IPS-15b (cell line): ENCODE data around the gene ECI2.
"Not testable (repeated sequence)": the region's sequence is repeated elsewhere in the genome, so short reads cannot be mapped to it uniquely, and the experiment has no call there.

Experiments used
- H3K27me3 ChIP-seq: one replicate; pipeline ENCODE4 v1.6.1; 2013; ENCODE audit warnings: low read length; ENCODE audit not compliant: control insufficient read depth, insufficient read depth
- H3K36me3 ChIP-seq: one replicate; pipeline ENCODE4 v1.6.1; 2013; ENCODE audit warnings: low read length; ENCODE audit not compliant: control insufficient read depth, insufficient read depth
- H3K4me1 ChIP-seq: one replicate; pipeline ENCODE4 v1.6.1; 2013; ENCODE audit warnings: mild to moderate bottlenecking, low read length; ENCODE audit not compliant: control insufficient read depth, insufficient read depth
- H3K4me3 ChIP-seq: one replicate; pipeline ENCODE4 v1.5.1; 2013; ENCODE audit warnings: low read depth, low read length
- H3K9ac ChIP-seq: one replicate; pipeline ENCODE4 v1.6.1; 2013; ENCODE audit warnings: low read depth, mild to moderate bottlenecking, low read length
- H3K9me3 ChIP-seq: one replicate; pipeline ENCODE4 v1.6.1; 2013; ENCODE audit warnings: mild to moderate bottlenecking, low read length; ENCODE audit not compliant: control insufficient read depth, insufficient read depth

The ECI2 gene

DNA sequence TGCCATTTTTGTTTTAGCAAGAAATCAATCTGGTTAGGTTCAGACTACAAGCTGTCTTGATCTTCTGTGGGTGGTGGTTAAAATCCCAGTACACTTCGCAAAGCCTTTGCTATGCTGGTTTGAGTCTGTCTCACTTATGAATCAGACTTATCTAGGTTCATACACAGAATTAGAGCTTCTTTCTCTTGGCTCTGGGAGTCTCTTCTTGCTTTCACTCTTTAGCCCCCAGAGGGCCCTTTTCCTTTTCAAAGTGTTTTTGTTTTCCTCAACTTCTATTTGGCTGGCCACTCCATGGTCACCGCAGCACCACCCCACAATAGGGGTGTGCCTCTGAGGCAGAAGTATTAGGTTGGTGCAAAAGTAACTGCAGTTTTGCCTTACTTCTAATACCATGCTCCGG is 21.3 kb downstream of the ECI2 start:
- Histone ChIP-seq H3K27me3 (no peaks in the 10 kb centered on the region), H3K4me3 (no peak overlapping the region), H3K9ac (no peak overlapping the region), H3K9me3 (no peaks in the 10 kb centered on the region), H3K36me3 (no peaks in the 10 kb centered on the region), H3K4me1 (no peaks in the 10 kb centered on the region)

DNA sequence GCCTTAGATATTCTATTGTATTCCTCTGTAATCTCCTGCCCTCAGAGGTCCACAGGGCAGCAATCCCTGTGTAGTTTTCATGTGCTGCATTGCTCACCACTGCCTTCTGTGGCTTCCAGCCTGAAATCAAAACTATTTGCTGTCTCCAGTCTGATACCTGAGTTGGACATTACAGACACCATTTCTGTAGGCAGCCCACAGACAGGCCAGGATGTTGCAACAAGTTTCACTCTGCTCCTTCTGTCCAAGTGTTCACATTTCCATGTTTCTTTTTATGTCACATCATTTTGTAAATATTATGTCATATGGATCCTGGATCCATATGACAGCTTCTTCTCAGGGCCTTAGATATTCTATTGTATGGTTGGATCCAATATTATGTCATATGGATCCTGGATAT is 21.7 kb downstream of the ECI2 start:
- no peaks in the 10 kb centered on the region for H3K36me3 ChIP-seq
- no peaks in the 10 kb centered on the region for H3K4me1 ChIP-seq
- H3K27me3 ChIP-seq, result no peaks in the 10 kb centered on the region
- no peaks in the 10 kb centered on the region for H3K9me3 ChIP-seq
- no peak overlapping the region for H3K9ac ChIP-seq
- no peak overlapping the region for H3K4me3 ChIP-seq

DNA sequence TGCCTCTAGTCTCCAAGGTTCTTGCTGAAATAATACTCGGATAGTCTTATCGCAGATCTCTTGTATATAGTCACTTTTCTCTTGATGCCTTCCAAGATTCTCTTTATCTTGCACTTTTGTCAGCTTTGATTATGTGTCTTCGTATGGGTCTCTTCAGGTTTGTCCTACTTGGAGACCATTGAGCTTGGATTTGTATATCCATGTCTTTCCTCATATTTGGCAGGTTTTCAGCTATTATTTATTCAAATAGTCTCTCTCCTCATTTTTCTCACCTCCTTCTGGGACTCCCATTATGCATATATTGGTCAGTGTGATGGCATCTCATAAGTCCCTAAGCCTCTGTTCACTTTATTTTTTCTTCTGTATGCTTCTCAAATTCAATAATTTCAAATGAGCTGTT is 23.0 kb downstream of the ECI2 start:
- H3K4me3 ChIP-seq, result no peak overlapping the region
- no peaks in the 10 kb centered on the region for H3K4me1 ChIP-seq
- H3K36me3 ChIP-seq, result no peaks in the 10 kb centered on the region
- H3K9ac ChIP-seq, result no peak overlapping the region
- no peaks in the 10 kb centered on the region for H3K27me3 ChIP-seq
- H3K9me3 ChIP-seq, result no peaks in the 10 kb centered on the region

DNA sequence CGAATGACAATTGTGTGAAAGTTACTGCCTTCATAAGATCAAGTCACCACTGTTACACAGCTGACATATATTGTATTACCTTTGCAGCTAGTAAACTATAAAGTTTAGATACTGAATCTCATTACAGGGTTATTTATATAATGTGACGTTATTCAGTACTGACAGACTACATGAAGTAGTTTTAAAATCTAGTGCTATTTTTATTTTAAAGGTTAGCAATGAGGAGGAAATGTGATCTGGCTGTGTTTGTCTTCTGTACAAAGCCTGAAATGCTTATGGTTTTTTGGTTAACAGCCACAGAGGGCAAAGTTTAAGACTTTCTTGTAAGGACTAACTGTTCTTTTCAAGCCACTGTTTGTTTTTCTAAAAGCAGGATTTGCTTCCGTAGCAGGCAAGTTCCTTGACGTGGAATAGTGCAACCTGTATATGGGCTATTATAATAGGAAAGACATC is 26.0 kb downstream of the ECI2 start:
- not testable (repeated sequence) for H3K4me1 ChIP-seq, H3K27me3 ChIP-seq, H3K36me3 ChIP-seq, H3K4me3 ChIP-seq, H3K9me3 ChIP-seq, H3K9ac ChIP-seq

DNA sequence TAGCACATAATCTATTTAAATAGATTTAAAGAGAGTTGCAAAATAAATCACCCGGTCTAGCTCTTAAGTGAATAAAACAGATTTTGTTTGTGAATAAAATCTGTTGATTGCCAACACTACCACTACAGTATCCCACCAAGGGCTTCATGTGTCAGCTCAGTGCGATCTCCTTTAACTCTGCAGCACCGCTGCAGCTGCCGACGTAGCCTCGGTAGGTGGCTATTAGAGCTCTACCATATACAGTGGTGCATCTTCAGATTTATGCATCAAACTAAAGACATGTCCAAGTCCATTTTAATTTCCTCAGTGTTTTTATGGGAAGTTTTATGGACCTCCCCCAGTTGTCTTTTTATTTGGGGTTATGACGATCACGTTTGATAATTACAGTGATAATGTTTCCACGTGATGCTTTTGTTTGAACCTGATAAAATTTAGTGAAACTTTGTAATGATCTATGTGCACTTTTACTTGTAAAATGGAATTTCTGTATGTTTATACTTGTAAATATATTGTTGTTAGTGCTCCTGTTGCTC is 26.7 kb downstream of the ECI2 start:
- H3K9ac ChIP-seq, result no peak overlapping the region
- no peaks in the 10 kb centered on the region for H3K9me3 ChIP-seq
- H3K27me3 ChIP-seq, result no peaks in the 10 kb centered on the region
- no peak overlapping the region for H3K4me3 ChIP-seq
- no peaks in the 10 kb centered on the region for H3K36me3 ChIP-seq
- H3K4me1 ChIP-seq, result no peaks in the 10 kb centered on the region

DNA sequence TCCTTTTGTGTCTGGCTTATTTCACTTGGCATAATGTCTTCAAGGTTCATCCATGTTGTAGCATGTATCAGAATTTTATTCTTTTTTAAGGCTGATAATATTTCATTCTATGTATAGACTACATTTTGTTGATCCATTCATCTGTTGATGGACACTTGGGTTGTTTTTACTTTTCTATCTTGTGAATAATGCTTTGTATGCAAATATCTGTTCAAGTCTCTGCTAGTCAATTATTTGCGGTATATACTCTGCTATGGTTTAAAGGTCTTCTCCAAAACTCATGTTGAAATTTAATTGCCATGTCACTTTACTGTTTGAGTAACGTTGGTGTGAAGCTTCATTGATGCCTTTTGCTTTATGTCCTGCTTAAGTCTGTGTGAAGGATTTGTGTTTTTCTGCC is 27.5 kb downstream of the ECI2 start:
- no peaks in the 10 kb centered on the region for H3K36me3 ChIP-seq
- H3K27me3 ChIP-seq, result no peaks in the 10 kb centered on the region
- no peak overlapping the region for H3K9ac ChIP-seq
- H3K9me3 ChIP-seq, result no peaks in the 10 kb centered on the region
- no peaks in the 10 kb centered on the region for H3K4me1 ChIP-seq
- H3K4me3 ChIP-seq, result no peak overlapping the region

DNA sequence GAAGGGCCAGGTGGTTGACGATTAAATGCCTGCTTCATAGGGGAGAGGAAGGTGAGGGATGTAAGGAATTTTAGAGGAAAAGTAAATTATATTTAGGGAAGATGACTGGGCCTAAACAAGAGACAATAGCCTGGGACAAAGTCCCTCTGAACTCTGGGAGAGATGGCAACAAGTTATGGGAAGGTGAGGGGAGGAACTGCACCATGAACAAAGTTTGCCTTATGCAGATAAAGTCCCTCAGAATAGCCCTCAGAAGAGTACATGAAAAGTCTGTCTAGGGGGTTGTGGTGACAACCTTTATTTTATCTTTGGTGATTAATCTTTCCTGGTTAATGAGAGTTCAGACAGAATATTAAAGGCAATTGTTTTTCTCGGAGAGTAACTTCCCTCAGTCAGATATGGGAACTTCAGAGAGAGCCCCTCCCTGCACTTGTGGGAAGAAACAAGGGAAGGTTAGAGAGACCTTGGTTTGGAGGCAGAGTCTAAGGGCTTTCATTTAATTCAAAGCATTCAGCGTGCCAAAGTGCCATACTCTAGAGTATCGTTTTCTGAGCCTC is 29.3 kb downstream of the ECI2 start:
- H3K4me1 ChIP-seq, result no peaks in the 10 kb centered on the region
- no peak overlapping the region for H3K4me3 ChIP-seq
- no peaks in the 10 kb centered on the region for H3K9me3 ChIP-seq
- no peak overlapping the region for H3K9ac ChIP-seq
- no peaks in the 10 kb centered on the region for H3K27me3 ChIP-seq
- H3K36me3 ChIP-seq, result no peaks in the 10 kb centered on the region

DNA sequence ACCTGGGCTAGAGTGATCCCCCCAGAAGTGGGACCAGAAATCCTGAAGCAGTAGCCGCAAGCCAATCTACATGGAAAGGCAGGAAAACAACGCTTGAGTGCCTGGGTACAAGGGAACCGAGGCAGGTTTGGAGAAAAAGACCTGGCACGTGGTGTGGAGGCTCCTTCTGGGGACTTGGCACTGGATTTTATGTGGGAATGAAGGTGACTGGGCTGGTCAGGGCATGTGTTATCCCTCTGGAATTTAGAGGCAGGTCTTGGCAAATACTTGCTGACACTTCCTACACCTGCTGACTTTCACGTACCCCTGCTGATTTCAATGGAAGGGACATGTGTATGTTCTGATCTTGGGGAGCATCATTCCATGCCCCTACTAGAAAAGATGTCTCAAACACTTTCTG is 31.4 kb downstream of the ECI2 start:
- no peak overlapping the region for H3K4me3 ChIP-seq
- no peaks in the 10 kb centered on the region for H3K4me1 ChIP-seq
- H3K9ac ChIP-seq, result no peak overlapping the region
- H3K36me3 ChIP-seq, result no peaks in the 10 kb centered on the region
- no peaks in the 10 kb centered on the region for H3K9me3 ChIP-seq
- H3K27me3 ChIP-seq, result no peaks in the 10 kb centered on the region

DNA sequence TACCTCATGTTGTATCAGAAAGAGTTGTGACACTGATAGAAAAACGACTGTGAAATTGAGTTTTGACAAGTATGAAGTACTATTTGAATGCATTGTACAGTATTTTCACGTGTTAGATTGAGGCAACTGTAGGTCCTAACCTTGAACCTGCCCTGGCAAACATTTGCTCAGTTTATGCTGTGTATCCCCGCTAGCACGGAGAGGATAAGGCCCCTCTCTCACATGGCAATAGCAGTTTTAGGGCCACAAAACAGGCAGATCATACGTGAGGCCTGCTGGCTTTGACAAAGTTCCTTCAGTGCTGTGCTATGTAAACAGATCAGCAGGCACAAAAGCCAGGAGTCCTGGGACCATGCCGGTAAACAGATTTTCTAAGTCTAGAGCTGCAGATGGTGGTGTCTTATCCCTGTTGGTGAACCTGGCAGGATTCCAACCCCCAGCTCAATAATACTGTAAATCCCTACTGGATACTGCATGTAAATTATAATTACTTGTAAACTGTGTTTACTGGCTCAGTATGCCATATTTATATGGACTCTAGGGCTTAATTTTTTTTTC is 32.6 kb downstream of the ECI2 start:
- Histone ChIP-seq H3K4me3 (no peak overlapping the region), H3K36me3 (no peaks in the 10 kb centered on the region), H3K4me1 (no peaks in the 10 kb centered on the region), H3K9me3 (no peaks in the 10 kb centered on the region), H3K27me3 (no peaks in the 10 kb centered on the region), H3K9ac (no peak overlapping the region)

DNA sequence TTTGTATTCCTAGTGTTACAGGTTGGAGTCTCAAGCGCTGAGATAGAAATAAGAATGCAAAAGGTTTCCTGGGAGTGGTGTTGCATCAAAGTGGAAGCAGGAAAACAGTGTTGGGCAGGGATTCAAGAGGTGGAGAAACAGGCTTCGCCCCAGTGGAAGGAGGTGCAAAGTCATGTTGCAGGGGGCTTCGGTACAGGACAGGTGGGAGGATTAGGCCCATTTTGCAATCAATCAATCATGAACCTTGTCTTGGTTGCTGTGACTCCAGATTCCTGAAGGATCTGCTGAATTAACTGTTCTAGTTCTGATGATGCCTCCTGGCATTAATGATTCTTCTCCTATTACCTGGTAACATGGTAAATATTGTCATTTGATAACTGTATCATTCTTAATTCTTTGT is 34.1 kb downstream of the ECI2 start:
- H3K27me3 ChIP-seq, result no peaks in the 10 kb centered on the region

DNA sequence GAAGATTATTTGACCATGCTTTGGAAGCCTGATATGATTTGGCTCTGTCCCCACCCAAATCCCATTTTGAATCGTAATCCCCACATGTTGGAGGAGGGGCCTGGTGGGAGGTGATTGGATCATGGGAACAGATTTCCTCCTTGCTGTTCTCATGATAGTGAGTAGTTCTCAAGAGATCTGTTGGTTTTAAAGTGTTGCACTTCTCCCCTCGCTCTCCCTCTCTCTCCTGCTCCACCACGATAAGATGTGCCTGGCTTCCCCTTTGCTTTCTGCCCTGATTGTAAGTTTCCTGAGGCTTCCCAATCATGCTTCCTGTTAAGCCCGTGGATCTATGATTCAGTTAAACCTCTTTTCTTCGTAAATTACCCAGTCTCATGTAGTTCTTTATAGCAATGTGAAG is 34.7 kb downstream of the ECI2 start:
- Histone ChIP-seq H3K4me3 (no peak overlapping the region), H3K4me1 (no peaks in the 10 kb centered on the region), H3K9me3 (no peaks in the 10 kb centered on the region)

More for the DNA sequence above, 34.1 kb downstream of the ECI2 start:
- Histone ChIP-seq H3K36me3 (no peaks in the 10 kb centered on the region), H3K9me3 (no peaks in the 10 kb centered on the region), H3K9ac (no peak overlapping the region), H3K4me3 (no peak overlapping the region), H3K4me1 (no peaks in the 10 kb centered on the region)

DNA sequence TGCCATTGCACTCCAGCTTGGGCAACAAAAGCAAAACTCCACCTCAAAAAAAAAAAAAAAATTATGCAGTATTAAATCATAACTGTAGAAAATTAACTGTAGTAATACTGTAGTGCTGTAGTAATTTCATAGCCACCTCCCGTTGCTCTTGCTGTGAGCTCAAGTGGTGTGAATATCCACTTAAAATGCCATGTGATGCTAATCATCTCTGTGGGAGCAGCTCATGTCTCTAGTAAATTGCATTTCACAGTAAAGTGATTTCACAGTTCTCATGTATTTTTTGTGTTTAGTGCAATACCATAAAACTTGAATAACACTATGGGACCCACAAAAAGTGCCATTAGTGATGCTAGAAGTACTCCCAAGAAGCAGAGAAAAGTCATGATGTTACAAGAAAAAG is 42.1 kb downstream of the ECI2 start:
- Histone ChIP-seq H3K9me3 (no peaks in the 10 kb centered on the region), H3K9ac (no peak overlapping the region), H3K4me3 (no peak overlapping the region), H3K4me1 (no peaks in the 10 kb centered on the region), H3K27me3 (no peaks in the 10 kb centered on the region), H3K36me3 (no peaks in the 10 kb centered on the region)

More for the DNA sequence above, 34.7 kb downstream of the ECI2 start:
- no peak overlapping the region for H3K9ac ChIP-seq
- no peaks in the 10 kb centered on the region for H3K27me3 ChIP-seq
- H3K36me3 ChIP-seq, result no peaks in the 10 kb centered on the region
